Immature natural killer cell (primary cell): ENCODE results near the gene UQCRFS1. TPM values are rescaled to one million over a fixed set of nuclear protein-coding genes. Genes with fewer than 3 reads are reported as not detected.

ENCODE experiments used
- DNase-seq, 3 donors: peaks; one replicate each; pipeline ENCODE4 v3.0.0; 2022; ENCODE audit warnings: mixed read lengths in 1 of 3
- H3K27ac Mint-ChIP-seq, 6 donors: one replicate each; pipeline ENCODE4 v1.8.0; 2020; ENCODE audit warnings: mixed read lengths in 6 of 6, mild to moderate bottlenecking in 5 of 6, inconsistent platforms in 4 of 6, moderate library complexity in 3 of 6
- H3K27me3 Mint-ChIP-seq, 3 donors: one replicate each; pipeline ENCODE4 v1.8.0; 2020 to 2021; ENCODE audit warnings: low read depth in 3 of 3, mild to moderate bottlenecking in 3 of 3, mixed read lengths in 3 of 3, moderate library complexity in 3 of 3, inconsistent platforms in 1 of 3
- H3K36me3 Mint-ChIP-seq, 3 donors: one replicate each; pipeline ENCODE4 v1.8.0; 2020; ENCODE audit warnings: mixed read lengths in 3 of 3, inconsistent platforms in 2 of 3, mild to moderate bottlenecking in 2 of 3
- H3K4me1 Mint-ChIP-seq, 2 donors: one replicate each; pipeline ENCODE4 v1.8.0; 2020; ENCODE audit warnings: inconsistent platforms in 2 of 2, mild to moderate bottlenecking in 2 of 2, mixed read lengths in 2 of 2, moderate library complexity in 1 of 2
- H3K4me3 Mint-ChIP-seq, 5 donors: one replicate each; pipeline ENCODE4 v1.8.0; 2020; ENCODE audit warnings: mild to moderate bottlenecking in 5 of 5, mixed read lengths in 5 of 5, inconsistent platforms in 3 of 5, moderate library complexity in 3 of 5
- H3K9me3 Mint-ChIP-seq, 6 donors: one replicate each; pipeline ENCODE4 v1.8.0; 2020; ENCODE audit warnings: mild to moderate bottlenecking in 6 of 6, mixed read lengths in 6 of 6, inconsistent platforms in 4 of 6, moderate library complexity in 3 of 6
- polyA plus RNA-seq, 3 donors: library from polyadenylated mRNA; unstranded; fragments of 300-500 nt; fragmentation: Illumina TruSeq; gene quantifications; one replicate each; pipeline ENCODE4 v1.2.3, GENCODE V29; 2021

UQCRFS1 gene
- polyA plus RNA-seq, 3 donors from 2014 or later = 68.0 to 95.0 (median 83.7) TPM

DNA sequence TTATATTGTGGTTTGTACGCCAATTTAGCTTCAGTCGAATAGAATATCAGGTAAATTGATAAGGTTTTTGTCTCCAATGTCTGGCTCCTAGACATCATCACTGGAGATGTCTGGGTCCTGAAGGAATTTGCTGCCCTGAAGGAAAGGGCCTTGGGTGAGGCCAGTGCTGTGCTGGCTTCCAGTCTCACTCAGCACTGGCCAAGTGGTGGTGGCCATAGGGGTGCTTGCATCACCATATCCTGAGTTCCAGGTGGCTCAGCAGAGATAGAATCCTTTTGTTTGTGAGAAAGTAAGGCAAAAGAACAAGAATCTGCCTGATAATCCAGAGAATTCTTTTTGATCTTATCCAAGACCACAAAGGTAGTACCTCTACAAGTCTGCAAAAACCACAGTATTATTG, 39.1 kb downstream of the UQCRFS1 start:
- Mint-ChIP-seq H3K27ac (no peak overlapping the region), H3K4me1 (peaks cover 0 to 4% of the 10 kb centered on the region in 2 donors), H3K27me3 (peaks cover 0 to 5% (median 4%) of the 10 kb centered on the region in 3 donors), H3K36me3 (peaks cover 5 to 20% (median 12%) of the 10 kb centered on the region in 3 donors), H3K9me3 (peaks cover 15 to 74% (median 49%) of the 10 kb centered on the region in 6 donors), H3K4me3 (no peak overlapping the region)
- no peak for DNase-seq

DNA sequence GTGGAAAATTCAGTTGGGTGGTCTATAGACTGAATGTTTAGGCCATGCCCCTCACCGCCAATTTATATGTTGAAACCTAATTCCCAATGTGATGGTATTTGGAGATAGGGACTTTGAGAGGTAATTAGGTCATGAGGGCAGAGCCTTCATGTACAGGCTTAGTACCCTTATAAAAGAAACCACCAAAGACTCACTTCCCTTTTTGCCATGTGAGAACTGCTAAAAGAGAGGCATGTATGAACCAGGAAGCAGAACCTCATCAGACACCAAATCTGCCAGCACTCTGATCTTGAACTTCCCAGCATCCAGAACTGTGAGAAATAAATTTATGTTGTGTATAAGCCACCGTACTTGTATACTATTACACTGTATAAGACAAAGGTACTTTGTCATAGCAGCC, 40.6 kb downstream of the UQCRFS1 start:
- H3K9me3 Mint-ChIP-seq = peaks cover 14 to 58% (median 35%) of the 10 kb centered on the region in 6 donors
- peaks cover 0 to 4% of the 10 kb centered on the region in 2 donors for H3K4me1 Mint-ChIP-seq
- H3K27ac Mint-ChIP-seq = no peak overlapping the region
- peaks cover 2 to 6% (median 3%) of the 10 kb centered on the region in 3 donors for H3K27me3 Mint-ChIP-seq
- DNase-seq = no peak
- H3K4me3 Mint-ChIP-seq = no peak overlapping the region
- peaks cover 5 to 20% (median 12%) of the 10 kb centered on the region in 3 donors for H3K36me3 Mint-ChIP-seq

DNA sequence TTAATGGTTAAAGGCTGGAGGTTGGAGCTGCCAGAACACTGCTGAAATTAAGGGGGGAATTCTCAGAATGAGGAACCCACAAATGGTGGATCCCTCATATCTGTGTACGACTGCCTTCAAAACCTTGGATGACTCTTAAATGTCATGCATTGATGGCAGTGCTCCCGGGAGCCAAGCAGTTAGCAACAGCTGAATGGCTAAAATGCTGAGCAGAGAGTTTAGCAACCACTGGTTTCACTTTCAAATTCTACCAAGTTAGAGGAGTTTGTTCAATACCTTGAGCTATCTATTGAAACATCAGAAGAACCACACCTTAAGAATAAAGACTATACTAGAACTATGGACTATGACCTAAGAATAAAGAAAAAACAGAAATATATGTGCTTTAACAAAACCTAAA, 41.4 kb downstream of the UQCRFS1 start:
- Mint-ChIP-seq H3K27ac (no peak overlapping the region), H3K9me3 (peaks cover 12 to 50% (median 28%) of the 10 kb centered on the region in 6 donors), H3K4me1 (peaks cover 0 to 4% of the 10 kb centered on the region in 2 donors), H3K36me3 (peaks cover 0 to 15% (median 12%) of the 10 kb centered on the region in 3 donors), H3K27me3 (peaks cover 2 to 6% (median 3%) of the 10 kb centered on the region in 3 donors), H3K4me3 (no peak overlapping the region)
- DNase-seq = no peak

DNA sequence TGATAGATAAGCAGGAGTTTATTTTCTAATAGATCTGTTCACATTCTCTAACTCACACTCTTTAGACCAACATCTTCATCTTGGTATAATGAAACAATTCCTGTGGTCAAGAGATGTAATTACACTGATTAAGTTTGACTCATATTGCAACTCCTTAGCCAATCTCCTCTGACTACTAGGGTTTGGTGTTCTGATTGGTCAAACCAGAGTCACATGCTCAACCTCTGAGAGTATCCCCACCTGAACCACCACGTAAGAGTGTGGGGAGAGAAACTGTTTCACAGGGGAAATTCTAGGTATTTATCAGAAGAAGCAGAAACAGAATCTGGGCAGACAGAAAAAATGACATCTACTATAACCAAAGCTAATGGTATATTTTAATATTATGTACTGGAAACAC, 42.4 kb downstream of the UQCRFS1 start:
- Mint-ChIP-seq H3K36me3 (peaks cover 0 to 9% (median 5%) of the 10 kb centered on the region in 3 donors), H3K27ac (no peak overlapping the region), H3K9me3 (peaks cover 4 to 41% (median 18%) of the 10 kb centered on the region in 6 donors), H3K4me3 (no peak overlapping the region), H3K4me1 (peaks cover 0 to 4% of the 10 kb centered on the region in 2 donors), H3K27me3 (peaks cover 2 to 6% (median 3%) of the 10 kb centered on the region in 3 donors)
- DNase-seq = no peak

DNA sequence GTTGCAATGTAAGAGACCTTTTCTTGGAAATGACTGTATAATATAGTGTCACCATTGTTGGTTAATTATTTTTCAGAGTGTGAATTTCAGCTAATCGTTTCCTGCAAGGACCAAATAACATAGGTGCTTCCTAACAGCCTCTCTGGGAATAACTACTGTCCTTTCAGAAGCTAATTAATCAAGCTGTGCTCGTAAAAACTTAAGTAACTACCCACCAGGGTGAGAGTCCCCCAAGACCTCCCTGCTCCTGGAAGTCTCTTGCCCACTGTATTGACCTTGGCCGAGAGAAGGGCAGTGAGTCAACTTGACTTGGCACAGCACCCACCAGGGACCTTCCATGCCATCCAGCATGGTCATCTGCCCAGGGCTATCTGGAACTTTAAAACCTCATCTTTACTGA, 50.3 kb downstream of the UQCRFS1 start:
- Mint-ChIP-seq H3K27ac (no peak overlapping the region), H3K9me3 (peaks cover 0 to 8% (median 1%) of the 10 kb centered on the region in 6 donors), H3K4me3 (no peak overlapping the region), H3K36me3 (peaks cover 0 to 7% (median 0%) of the 10 kb centered on the region in 3 donors), H3K27me3 (peaks cover under 1 to 12% (median 2%) of the 10 kb centered on the region in 3 donors), H3K4me1 (no peaks in the 10 kb centered on the region)
- no peak for DNase-seq

DNA sequence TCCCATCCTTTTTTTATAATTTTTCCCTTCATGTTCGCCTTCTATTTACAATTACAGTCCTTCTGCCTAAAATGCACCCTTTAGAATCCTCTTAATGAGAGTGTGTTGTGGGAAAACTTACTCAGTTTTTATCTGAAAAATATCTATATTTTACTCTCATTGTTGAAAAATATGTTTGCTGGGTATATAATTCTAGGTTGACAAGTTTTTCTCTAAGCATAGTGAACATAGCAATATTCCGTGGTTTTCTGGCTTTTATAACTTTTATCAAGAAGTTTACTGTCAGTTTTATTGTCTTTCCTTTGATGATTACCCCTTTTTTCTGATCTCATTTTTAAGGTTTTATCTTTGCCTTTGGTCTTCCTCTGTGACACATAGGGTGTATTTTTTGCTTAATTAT, 57.3 kb downstream of the UQCRFS1 start:
- no peaks in the 10 kb centered on the region for H3K4me1 Mint-ChIP-seq
- DNase-seq = no peak
- H3K36me3 Mint-ChIP-seq = peaks cover 0 to 9% (median 0%) of the 10 kb centered on the region in 3 donors
- H3K27ac Mint-ChIP-seq = no peak overlapping the region
- peaks cover 4 to 13% (median 8%) of the 10 kb centered on the region in 3 donors for H3K27me3 Mint-ChIP-seq
- peaks cover 6 to 49% (median 16%) of the 10 kb centered on the region in 6 donors for H3K9me3 Mint-ChIP-seq
- H3K4me3 Mint-ChIP-seq = no peak overlapping the region
